Hippocampal formation (tissue), 2 donors: ENCODE data around the gene CD1B.
"Not testable (repeated sequence)": the region's sequence is repeated elsewhere in the genome, so short reads cannot be mapped to it uniquely, and the experiment has no call there.

Source experiments
- DNase-seq, 2 donors: peaks; one replicate each; lab custom pipeline; 2025; lab: John Stamatoyannopoulos, UW

CD1B gene

DNA sequence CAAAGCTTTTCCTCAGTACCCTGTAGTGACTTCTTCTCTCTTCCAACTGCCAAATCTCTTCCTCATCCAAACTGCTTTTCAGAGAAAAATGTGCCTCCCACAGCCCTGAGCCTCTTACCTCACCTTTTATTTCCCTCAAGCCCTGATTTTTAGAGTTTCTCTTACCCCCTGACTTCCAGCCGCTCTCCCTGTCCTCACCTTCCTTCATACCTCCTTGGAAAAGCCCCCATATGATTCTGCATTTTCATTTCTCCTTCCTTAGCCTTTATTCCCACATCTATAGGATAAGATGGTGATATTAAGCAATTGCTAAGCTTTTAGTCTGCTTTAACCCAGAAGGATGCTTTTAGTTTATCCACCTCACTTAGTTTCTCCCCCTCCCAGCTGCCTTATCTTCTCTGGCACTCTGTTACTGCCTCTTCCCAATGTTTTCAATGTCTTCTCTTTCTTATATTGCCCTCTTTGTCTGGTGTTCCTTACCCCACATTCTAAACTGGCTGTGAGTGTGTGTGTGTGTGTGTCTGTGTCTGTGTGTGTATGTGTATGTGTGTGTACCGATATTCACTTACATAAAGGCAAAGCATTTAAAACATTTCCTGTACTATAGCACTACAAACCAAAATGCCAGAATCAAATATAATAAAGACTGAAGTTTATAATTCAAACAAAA, at the start of gene CD1B:
Gene CD1B (minus strand): TSS at position 51 of the 670 bp plus-strand sequence. CDS start 108 bp downstream, outside the sequence.
- DNase-seq = no peak

DNA sequence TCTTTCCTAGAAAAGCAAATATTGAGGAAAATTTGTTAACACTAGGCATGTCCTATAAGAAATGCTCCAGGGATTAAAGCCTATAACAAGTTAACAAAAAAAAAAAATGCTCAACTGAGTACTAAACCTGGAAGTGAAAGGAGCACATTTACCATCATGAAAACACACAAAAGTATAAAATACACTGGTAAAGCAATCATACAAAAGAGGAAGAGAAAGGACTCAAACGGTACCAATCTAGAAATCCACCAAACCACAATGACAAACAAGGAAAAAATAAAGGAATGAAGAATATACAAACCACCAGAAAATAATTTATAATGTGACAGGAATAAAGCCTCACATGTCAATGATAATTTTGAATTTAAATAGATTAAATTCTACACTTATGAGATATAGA, 43.5 kb upstream of the CD1B start:
- DNase-seq = no peak

DNA sequence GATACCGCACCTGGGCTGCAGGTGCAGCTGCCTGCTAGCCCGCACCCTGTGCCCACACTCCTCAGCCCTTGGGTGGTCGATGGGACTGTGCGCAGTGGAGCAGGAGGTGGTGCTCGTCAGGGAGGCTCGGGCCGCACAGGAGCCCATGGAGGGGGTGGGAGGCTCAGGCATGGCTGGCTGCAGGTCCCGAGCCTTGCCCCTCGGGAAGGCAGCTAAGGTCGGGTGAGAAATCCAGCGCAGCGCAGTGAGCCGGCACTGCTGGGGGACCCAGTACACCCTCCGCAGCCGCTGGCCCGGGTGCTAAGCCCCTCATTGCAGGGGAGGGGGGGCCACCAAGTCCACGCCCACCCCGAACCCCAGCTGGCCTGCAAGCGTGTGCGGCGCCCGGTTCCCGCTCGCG, 42.8 kb upstream of the CD1B start:
- DNase-seq = not testable (repeated sequence)

DNA sequence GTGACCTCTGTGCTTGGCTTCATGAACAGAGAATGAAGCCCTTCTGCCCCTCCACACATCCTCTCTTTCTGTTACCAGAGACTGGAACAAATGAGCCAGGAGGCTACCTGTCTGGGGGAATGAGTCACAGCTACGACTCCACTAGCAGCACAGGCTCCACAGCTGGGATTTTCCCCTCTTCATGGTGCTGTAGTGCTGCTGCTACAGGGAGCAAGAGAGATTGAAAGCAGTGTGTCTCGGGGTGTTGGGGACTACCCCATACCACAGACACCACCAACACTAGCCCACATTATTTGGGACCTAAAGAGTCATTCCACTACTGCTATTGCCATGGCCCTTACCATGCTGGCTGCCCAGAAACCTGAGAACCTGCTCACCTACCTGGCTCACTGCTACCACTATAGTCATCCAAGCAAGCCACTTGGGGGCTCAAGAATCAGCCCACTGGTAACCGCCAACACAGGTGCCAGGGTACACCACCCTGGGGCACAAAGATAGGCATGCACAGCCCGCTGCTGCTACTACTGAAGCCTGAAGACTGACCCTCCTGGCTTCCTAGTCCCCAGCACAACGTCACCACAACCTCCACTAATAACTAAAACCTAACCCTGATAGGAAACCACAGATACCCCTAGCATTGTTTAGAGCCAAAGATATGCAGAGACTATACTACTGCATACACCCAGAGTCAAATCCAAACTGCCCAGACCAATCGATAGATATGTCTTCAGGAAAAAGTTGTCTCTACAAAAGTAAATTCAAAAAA, 40.0 kb upstream of the CD1B start:
- no peak for DNase-seq

DNA sequence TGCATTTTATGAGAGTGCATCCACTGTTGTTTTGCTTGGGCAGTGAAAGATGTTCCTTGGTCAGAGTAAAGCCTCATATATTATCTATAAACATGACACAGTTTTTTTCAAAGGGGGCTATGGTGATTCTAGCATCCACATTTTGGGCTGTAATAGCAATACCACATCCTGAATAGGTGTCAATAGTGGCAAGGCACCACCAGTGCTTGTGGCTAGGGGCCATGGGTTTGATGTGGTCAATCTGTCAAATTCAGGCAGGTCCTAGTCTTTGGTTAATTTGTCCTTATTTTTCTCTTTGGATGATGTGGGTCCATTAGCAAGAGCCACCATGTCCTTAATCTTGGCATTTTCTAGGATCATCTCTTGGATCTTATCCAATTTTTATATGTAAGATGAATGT, 35.5 kb upstream of the CD1B start:
- no peak for DNase-seq

DNA sequence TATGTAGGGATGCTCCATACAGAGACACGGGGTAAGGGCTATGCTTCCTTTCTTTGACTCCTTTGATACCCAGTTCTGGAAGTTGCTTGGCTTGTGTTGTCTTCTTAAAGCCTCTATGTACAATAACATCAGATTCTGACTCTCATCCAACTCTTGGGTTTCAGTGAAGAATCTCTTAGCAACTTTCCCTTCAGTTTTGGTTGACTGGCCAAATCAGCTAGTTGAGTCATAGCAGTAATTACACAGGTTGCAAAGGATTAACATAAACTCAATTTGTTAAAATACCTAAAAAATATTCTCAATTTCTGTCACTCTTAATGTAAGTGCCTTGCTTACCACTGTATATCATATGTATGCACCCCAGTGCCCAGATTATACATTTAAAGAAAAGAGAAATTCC, 31.6 kb upstream of the CD1B start:
- DNase-seq = no peak

DNA sequence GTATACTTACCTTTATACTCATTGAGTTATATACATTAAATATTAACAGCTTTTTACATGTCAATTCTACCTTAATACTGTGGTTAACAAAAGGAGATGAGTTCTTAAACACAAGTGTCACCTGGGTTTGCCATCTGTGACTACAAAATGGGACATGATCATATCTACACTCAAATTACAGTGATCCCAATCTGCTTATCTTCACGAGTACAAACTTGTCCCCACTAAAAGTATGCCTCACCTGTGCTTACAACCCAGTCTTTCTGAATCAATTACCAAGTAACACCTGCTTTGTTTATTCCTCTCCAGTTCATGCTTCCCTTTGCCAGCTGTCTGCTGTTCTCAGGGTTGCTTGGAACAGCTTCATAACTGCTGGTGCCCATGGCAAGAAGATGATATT, 31.2 kb upstream of the CD1B start:
- DNase-seq = no peak

DNA sequence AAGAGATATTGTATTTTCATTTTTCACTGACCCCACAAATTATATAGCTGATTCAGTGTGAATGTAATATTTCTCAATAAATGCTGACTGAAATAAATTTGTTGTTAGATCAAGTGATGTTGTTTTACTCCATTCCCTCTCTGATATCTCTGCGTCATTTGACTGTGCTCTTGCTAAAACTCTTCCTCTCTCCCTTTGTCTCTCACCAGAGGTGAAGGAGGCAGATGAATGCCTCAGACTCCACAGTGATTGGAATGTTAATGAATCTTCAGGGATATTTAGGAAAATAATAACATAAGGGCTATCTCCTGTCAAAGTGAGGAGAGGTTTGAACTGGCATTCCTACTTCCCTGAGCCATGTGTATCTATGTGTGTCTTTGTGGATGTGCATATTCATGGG, 26.1 kb upstream of the CD1B start:
- no peak for DNase-seq

DNA sequence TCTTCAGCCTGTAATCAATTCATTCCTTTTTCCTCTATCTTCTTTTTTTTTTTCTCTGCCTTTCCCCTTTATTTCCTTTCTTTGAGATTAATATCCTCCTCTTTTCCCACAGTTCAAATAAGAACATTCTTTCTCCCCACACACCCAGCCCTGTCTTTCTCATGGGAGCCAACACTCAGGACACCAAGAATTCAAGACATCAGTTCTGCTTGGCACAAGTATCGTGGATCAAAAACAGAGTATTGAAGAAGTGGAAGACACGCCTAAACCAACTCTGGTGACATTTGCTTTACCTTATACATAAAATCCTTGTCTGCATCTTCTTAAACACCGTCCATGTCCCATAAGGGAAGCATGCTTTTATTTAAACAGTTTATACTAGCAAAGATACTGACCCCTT, 25.3 kb upstream of the CD1B start:
- DNase-seq = no peak

DNA sequence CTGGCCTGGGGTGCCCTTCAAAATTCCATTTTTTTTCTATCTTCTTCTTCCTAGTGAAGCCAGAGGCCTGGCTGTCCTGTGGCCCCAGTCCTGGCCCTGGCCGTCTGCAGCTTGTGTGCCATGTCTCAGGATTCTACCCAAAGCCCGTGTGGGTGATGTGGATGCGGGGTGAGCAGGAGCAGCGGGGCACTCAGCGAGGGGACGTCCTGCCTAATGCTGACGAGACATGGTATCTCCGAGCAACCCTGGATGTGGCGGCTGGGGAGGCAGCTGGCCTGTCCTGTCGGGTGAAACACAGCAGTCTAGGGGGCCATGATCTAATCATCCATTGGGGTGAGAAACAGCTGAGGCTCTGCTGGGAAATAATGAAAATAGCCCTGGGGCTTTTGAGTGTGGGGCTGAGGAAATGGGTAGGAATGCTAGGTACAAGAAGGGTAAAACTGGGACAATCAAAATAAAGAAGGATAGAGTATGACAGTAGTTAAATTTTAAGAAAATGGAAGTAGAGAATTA, 24.5 kb upstream of the CD1B start:
- DNase-seq = no peak

DNA sequence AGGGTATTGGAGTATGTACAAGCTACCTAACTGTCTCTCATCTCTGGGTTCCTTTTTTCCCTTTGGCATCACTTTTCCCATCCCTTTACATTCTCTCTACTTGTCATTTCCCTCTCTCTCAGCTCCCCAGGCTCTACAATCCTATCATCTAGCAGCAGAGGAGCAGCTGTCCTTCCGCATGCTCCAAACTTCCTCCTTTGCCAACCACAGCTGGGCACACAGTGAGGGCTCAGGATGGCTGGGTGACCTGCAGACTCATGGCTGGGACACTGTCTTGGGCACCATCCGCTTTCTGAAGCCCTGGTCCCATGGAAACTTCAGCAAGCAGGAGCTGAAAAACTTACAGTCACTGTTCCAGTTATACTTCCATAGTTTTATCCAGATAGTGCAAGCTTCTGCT, 22.9 kb upstream of the CD1B start:
- no peak for DNase-seq

DNA sequence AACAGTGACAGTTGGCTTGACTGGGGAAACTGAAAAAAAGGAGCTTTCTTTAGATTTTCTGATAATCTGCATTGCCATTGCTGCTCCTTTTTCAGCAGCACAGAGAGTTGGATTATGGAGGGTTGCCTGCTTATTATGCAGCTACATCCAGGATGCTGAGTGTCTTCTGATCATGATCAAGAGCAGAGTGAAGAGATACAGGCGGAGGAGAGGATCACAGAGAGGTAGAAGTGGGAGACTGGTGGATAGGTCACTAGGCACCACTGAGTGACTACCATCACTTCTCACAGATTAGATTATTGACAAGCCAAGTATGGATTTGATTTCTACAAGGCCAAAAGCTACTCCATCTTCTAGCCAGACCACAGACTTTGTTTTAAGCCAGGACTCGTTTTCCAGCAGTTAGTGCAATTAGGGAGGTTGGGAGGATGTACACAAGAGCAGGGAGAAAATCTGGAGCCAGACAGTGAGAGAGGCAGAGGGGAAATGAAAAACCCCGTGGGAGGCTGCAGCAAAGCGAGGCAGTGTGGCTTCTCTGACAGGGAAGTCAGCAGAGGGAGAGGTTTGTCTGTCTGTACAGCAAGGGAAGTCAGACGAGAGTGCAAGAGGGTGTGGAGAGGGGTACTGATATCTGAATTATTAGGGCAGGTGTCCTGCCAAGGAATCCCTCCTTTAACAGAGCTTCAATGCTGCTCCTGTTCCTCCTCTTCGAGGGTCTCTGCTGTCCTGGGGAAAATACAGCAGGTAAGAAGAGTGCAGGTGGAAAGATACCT, 22.2 kb upstream of the CD1B start, which contains the start of gene CD1E:
Gene CD1E (plus strand): TSS at position 592 of the 773 bp plus-strand sequence. CDS start 95 bp downstream, at position 687.
- no peak for DNase-seq

DNA sequence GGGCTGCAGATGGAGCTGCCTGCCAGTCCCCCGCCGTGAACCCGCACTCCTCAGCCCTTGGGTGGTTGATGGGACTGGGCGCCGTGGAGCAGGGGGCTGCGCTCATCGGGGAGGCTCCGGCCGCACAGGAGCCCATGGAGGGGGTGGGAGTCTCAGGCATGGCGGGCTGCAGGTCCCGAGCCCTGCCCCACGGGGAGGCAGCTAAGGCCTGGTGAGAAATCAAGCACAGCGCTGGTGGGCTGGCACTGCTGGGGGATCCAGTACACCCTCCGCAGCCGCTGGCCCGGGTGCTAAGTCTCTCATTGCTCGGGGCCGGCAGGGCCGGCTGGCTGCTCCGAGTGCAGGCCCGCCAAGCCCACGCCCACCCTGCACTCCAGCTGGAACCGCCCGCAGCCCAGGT, 17.6 kb upstream of the CD1B start:
- DNase-seq = not testable (repeated sequence)

DNA sequence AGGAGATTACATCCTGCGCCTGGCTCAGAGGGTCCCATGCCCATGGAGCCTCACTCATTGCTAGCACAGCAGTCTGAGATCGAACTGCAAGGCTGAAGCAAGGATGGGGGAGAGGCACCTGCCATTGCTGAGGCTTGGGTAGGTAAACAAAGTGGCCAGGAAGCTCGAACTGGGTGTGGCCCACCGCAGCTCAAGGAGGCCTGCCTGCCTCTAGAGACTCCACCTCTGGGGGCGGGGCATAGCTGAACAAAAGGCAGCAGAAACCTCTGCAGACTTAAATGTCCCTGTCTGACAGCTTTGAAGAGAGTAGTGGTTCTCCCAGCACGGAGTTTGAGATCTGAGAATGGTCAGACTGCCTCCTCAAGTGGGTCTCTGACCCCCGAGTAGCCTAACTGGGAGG, 5.1 kb upstream of the CD1B start:
- DNase-seq = not testable (repeated sequence)

DNA sequence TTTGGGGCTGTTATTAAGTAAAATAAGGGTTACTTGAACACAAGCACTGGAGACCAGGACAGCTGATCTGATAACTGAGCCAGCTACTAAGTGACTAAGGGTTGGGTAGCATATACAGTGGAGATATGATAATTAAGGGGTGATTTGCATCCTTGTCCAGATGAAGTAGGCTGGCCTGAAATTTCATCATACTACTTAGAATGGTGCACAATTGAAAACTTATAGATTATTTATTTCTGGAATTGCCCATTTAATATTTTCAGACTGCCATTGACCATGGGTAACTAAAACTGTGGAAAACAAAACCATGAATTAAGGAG, 3.8 kb upstream of the CD1B start:
- no peak for DNase-seq

DNA sequence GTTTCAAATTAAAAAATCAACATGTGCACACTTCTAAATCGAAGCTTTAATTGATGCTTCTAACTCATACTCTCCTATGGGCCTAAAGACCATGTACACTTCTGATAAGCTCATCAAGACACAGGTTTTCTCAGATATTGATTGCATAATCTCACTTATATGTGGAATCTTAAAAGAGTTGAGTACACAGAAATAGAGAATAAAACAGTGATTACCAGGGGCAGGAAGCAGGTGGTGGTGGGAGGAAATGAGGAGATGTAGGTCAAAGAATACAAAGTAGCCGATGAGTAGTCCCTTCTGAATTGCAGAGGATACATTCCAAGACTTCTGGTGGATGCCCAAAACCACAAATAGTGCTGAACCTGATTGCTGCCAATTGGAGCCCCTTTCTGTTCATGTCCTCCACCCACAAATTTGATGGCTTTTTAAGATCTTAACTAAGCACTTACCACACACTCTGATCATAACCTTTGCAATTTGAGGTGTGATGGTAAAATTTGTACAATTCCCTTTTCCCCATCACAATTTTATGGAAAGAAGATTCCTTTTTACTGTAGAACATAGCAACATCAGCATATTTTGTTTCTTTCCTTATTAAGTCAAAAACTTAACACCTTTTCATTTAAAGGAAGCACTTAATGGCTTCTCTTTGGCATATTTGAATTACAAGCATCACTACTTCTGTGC, 3.3 kb upstream of the CD1B start:
- no peak for DNase-seq

DNA sequence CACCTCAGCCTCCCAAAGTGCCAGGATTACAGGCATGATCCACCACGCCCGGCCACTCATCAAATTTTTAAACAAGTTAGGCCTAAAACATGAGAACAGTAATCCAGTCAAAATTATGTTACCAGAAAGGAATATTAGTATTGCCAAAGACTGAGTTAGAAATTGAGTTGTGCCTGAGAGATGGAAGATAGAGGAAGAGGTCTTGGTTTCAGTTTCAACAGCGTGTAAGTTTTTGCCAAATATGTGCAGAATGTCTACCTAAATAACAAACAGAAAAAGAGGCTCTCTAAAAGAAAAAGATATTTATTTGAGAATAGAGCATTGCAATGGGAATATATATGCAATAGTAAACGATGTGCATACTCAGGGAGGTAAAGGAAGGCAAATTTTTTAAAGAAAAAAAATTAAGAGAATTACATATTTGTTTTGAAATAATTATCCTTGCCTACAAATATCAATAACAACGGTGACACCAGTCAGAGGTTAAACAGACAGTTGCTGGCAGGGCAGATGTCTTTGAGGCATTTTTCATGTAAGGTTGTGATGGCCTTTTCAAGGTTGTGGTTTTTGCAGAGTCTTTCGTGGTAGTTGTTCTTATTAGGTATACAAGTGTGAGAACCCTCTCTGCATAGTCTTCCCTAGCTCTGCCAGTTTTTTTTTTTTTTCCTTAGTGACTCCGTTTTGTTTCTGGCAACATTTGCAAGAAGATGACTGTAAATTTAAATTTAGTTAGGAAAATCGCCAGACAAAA, 2.2 kb upstream of the CD1B start:
- no peak for DNase-seq

DNA sequence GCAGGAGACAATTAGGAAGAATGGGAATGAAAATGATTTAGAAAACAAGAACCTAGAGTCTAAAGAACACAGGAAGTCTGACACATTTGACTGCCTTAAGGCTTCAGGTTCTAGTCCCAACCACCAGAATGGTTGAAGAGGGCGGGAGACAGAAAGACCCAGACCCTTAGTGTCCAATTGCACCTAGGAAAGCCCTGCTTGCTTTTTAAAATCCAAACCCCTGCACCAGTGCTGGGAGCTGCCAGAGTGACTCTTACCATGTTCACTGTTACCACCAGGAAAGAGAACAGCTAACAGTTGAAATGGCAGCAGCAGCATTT, 265 bp downstream of the CD1B start:
- no peak for DNase-seq

DNA sequence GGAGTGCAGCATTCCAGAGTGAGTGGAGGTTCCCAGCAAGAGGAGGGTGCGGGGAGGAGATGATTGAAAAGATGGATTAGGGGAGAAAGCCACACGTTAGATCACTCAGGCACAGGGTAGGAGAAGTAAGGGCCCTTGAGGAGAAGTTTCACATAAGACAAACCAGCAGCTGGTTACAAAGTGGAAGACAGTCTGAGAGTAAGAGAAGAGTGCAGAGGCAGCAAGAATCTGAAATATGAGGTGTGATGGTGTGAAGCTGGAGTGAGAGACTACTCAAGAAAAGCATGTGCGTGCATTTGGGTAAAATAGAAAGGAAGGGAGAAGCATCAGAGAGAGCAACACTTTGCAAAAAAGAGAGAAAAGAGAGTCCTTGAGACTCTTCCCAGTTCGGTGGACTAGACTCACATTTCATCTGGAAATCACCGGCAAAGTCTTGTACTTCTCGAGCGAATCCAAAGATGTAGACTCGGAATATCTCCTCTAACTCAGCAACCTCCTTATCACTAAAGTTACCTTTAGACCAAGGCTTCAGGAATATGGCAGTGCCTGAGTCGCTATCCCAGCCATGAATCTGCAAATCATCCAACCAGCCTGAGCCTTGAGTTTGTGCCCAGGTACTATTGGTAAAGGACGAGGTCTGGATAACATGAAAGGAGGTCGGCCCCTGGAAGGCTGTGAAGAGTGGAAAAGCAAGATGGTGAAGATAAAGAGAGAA, 783 bp downstream of the CD1B start:
- DNase-seq = no peak

DNA sequence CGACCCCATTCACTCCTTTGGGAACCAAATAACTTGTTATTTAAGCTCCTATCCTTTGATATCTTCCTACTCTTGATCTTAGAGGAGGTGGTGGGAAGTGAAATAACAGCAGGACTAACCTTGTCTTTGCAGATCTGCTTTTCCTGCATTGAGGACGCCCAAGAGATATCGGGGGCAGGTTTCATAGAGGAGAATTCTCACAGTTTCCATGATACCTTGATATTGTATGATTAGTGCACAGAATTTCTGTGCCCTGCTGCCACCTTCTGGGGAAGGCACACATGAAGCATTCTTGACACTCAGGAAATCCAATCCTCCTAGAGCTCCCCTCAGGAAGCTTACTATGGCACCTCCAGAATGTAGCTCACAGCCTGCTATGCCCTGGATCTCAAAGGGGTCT, 1.6 kb downstream of the CD1B start:
- no peak for DNase-seq

DNA sequence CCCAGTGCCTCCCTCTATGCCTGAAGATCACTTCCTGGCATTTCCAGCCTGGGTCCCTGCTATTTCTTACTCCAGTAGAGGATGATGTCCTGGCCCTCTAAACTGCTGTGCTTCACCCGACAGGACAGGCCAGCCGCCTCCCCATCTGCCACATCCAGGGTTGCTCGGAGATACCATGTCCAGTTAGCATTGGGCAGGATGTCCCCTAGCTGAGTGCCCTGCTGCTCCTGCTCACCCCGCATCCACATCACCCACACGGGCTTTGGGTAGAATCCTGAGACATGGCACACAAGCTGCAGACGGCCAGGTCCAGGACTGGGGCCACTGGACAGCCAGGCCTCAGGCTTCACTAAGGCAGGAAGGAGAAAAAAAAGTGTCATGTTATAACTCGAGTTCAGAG, 2.0 kb downstream of the CD1B start:
- DNase-seq = no peak
